Stimulated activated CD8-positive, alpha-beta memory T cell treated with anti-CD3 and anti-CD28 coated beads, Interleukin-15, amount 100 ng/mL, for 48 hours (primary cell): Measurements from ENCODE around the gene AKAP11.
"Not testable (repeated sequence)": the region's sequence is repeated elsewhere in the genome, so short reads cannot be mapped to it uniquely, and the experiment has no call there.

Experiments used
- DNase-seq, 2 donors: peaks; one replicate each; pipeline ENCODE4 v3.0.0-alpha.2; 2020; ENCODE audit warnings: low read depth in 2 of 2

Gene AKAP11

DNA sequence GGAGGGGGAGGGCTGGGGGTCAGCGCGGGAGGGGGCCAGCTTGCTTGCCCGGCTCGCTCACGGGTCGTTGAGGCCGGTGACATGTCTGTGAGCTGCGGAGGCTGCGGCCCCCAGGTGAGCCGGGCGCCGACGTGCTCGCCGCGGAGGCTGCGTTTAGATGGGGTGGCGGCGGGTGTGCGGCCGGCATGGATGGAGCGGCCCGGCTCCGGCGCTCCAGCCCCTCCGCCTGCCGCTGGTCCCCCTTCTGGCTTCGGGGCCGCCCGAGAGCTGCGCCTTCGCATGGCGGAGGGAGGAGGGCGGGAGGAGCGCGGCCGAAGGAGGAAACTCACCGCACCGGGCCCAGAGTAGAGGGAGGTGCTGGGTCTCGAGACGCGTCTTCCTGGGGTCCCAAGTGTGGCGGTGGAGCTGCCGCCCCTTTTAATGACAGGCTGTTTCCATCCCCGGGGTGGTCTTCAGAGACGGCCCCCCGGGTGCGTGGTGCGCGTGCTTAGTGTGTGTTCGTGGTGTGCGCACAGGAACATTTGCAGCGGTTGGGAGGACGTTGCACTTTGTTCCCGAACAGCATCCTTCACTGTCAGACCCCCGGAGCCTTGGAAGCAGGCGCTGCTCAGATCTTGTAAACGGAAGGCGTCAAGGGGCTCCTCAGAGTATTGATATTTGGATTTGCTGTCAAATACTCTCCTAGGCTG lies at the start of gene AKAP11:
TSS of gene AKAP11 (plus strand) at position 38 of the 689 bp plus-strand sequence. CDS start 14,197 bp downstream, outside the sequence.
- peak; percentile 29 to 38 for DNase-seq

- no peak for DNase-seq
Observed at GRCh38 chr13:42223681-42224080, 48.3 kb upstream of the AKAP11 start.

DNA sequence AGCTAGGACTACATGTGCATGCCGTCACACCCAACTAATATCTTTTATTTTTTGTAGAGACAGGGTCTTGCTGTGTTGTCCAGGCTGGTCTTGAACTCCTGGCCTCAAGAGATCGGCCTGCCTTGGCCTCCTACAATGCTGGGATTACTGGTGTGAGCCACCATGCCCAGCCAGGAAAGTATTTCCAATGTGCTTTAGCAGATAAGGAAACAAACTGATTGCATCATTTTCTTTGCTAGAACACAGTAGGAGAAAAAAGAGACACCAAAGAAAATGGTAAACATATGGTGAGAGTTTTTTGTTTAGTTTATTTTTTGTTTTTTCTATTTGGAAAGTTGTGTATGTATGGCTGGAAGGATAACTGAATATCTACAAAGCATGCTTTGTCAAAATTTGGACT lies 46.9 kb upstream of the AKAP11 start:
- no peak for DNase-seq

DNA sequence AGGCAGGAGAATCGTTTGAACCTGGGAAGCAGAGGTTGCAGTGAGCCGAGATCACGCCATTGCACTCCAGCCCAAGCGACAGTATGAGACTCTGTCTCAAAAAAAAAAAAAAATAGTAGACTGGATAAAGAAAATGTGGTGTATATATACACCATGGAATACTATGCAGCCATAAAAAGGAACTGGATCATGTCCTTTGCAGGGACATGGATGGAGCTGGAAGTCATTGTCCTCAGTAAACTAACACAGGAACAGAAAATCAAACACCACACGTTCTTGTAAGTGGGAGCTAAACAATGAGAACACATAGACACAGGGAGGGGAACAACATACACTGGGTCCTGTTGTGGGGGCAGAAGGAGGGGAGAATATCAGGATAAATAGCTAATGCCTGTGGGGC lies 45.2 kb upstream of the AKAP11 start:
- DNase-seq, result not testable (repeated sequence)

GRCh38 chr13:42228527-42228926 lies 43.4 kb upstream of the AKAP11 start:
- no peak for DNase-seq

GRCh38 chr13:42229287-42229686 lies 42.7 kb upstream of the AKAP11 start:
- DNase-seq, result no peak

DNA sequence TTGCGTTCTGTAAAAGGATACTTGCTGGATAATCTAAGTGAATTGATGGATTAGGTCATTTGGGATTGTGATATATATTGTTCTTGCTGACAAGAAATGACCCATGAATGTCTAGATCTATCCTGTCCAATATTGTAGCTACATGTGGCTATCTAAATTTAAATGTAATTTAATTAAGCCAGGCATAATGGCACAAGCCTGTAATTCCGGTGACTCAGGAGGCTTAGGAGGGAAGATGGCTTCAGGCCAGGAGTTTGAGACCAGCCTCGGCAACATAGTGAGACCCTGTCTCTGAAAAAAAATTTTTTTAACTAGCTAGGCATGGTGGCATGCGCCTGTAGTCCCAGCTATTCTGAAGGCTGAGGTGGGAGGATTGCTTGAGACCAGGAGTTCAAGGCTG lies 39.3 kb upstream of the AKAP11 start:
- DNase-seq, result no peak

DNA sequence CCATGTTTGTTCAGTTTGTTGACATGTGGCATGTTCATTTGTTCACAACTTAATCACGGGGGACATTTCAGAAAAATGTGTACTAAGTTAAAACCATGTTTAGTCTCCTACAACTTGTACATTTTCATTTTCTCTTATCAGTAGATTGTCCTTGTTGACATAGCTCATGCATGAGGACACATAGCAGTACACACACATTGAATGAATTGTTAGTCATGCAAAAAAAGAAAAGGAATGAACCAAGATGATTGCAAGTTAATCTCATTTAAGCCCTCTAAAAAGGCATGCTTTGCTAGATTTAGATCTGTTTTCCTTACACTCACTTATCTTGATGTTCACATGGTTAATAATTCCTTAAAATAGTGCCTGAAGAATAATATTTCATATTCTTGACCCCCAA lies 38.2 kb upstream of the AKAP11 start:
- DNase-seq, result no peak

- DNase-seq, result no peak
Observed at GRCh38 chr13:42239161-42239560, 32.8 kb upstream of the AKAP11 start.

GRCh38 chr13:42239644-42240043 lies 32.3 kb upstream of the AKAP11 start:
- no peak for DNase-seq

GRCh38 chr13:42246541-42246940 lies 25.4 kb upstream of the AKAP11 start:
- no peak for DNase-seq

DNA sequence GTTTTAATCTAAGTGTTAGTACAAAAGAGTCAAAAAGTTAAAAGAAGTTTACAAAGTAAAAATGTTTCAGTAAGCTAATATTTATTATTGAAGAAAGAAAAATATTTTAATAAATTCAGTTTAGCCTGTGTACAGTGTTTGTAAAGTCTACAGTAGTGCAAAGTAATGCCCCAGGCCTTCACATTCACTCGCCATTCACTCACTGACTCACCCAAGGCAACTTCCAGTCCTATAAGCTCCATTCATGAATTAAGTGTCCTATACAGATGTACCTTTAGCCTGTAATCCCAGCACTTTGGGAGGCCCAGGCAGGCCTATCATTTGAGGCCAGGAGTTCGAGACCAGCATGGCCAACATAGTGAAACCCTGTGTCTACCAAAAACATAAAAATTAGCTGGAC lies 24.1 kb upstream of the AKAP11 start:
- DNase-seq, result no peak

DNA sequence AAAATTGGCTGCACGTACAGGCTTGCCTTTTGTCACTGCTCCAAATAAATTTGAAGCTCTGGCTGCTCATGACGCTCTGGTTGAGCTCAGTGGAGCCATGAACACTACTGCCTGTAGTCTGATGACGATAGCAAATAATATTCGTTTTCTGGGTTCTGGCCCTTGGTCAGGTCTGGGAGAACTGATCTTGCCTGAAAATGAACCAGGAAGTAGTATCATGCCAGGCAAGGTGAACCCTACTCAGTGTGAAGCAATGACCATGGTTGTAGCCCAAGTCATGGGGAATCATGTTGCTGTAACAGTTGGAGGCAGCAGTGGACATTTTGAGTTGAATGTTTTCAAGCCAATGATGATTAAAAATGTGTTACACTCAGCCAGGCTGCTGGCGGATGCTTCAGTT lies 16.1 kb upstream of the AKAP11 start:
- DNase-seq, result no peak

DNA sequence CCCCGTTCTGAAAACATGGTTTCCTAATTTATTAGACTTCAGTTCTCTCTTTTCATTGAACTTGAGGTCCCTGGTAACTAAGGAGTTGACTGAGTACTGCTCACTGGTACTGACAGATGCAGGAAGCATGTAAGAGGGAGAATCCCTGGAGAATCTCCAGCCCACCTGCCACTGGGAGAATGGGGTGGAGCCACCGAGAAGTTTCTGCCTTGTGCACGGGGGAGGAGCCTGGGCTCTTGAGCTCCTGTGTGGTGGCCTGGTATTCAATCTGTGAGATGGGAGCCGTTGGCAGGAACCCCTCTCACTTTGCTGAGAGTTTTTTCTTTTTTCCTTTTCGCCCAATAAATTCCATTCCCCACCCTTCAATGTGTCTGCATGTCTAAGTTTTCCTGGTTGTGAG lies 13.2 kb upstream of the AKAP11 start:
- DNase-seq, result no peak

GRCh38 chr13:42259515-42259914 lies 12.4 kb upstream of the AKAP11 start:
- no peak for DNase-seq

GRCh38 chr13:42260903-42261654 lies 10.9 kb upstream of the AKAP11 start:
- no peak for DNase-seq

DNA sequence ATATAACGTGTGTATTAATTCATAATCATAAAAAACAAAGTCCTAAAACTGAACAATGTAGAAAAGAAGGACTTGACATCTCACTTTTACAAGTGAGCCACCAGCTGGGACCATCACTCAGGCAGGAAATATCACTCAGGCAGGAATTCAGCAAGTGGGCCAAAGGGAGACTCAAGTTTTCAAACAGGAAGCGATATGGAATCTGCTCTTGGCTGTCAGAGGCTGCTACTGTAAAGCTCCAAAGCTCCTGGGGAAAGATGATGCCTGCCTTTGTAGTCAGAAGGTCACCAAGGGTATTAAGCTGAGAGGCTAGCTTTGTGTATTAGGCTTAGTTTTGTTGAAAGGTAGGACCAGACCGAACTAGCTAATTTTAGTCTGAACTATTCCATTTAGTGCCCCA lies 5.5 kb upstream of the AKAP11 start:
- DNase-seq, result no peak

- no peak for DNase-seq
Observed at GRCh38 chr13:42270160-42270856, 1.6 kb upstream of the AKAP11 start.

- no peak for DNase-seq
Observed at GRCh38 chr13:42270857-42271215, 1.1 kb upstream of the AKAP11 start.

GRCh38 chr13:42271337-42272114 lies 426 bp upstream of the AKAP11 start:
- peak; percentile 89 to 92 for DNase-seq

- no peak for DNase-seq
Observed at GRCh38 chr13:42272804-42273175, 838 bp downstream of the AKAP11 start.
